Testis (tissue), 3 donors: ENCODE measurements around the gene VWA8. TPM values are rescaled to one million over a fixed set of nuclear protein-coding genes. Genes with fewer than 3 reads are reported as not detected.

Source experiments
- DNase-seq: peaks from one replicate; pipeline ENCODE4 v3.0.0-alpha.2; 2019
- H3K27ac ChIP-seq, 2 donors: fragments of 200-600 bp; sonication (generic); one replicate each; pipeline ENCODE4 v1.5.1; 2019
- H3K27me3 ChIP-seq: fragments of 200-600 bp; sonication (generic); one replicate; pipeline ENCODE4 v1.5.1; 2019
- H3K36me3 ChIP-seq: fragments of 200-600 bp; sonication (generic); one replicate; pipeline ENCODE4 v1.5.1; 2017; ENCODE audit warnings: low read depth; ENCODE audit errors: missing control alignments
- H3K4me1 ChIP-seq: fragments of 200-600 bp; sonication (generic); one replicate; pipeline ENCODE4 v1.5.1; 2019
- H3K4me3 ChIP-seq, 2 donors: fragments of 200-600 bp; sonication (generic); one replicate each; pipeline ENCODE4 v1.5.1; 2017 to 2019
- H3K9me3 ChIP-seq: fragments of 200-600 bp; sonication (generic); one replicate; pipeline ENCODE4 v1.5.1; 2017
- CTCF ChIP-seq, 3 experiments: fragments of 450-650 bp in 2 of 3; fragments of 200-600 bp in 1 of 3; sonication (generic) in 1 of 3; IDR thresholded peaks; one replicate each; pipeline ENCODE4 v1.5.1; 2016 to 2019; ENCODE audit warnings: antibody characterized with exemption in 3 of 3, mild to moderate bottlenecking in 2 of 3, moderate library complexity in 1 of 3
- POLR2A ChIP-seq: fragments of 450-650 bp; IDR thresholded peaks from one replicate; pipeline ENCODE4 v1.6.1; 2017; ENCODE audit warnings: antibody characterized with exemption, mild to moderate bottlenecking, moderate library complexity
- WGBS, 2 donors: methylation state at CpG; one replicate each; pipeline ENCODE4 v1.1.5; 2018; 5-methylcytosine and 5-hydroxymethylcytosine counted together
- intact Hi-C: fragments of 100-400 bp; cut with DNase I; formaldehyde crosslinking; loops from one replicate; pipeline ENCODE4 v1.15.1; 2023; ENCODE audit warnings: low total_unique reads
- polyA plus RNA-seq: library from polyadenylated mRNA; stranded (reverse); fragments of 350-450 nt; fragmentation: Illumina TruSeq; extraction: RNeasy Lipid Tissue Mini Kit (QIAGEN cat#74804); gene quantifications from one replicate; pipeline ENCODE4 v1.2.3, GENCODE V29; 2014; ENCODE audit warnings: low read depth, low replicate concordance; ENCODE audit not compliant: insufficient read depth
- total RNA-seq, 2 donors: library from RNA; depleted of rRNA; stranded (reverse); fragments of >200 nt; gene quantifications; one replicate each; pipeline ENCODE4 v1.2.3, GENCODE V29; 2016

VWA8 gene
- total and polyA plus RNA-seq, 3 donors from 2014 or later, result 6.9 to 27.1 (median 15.2) TPM

GRCh38 chr13:41596190-41596589 is 364.7 kb downstream of the VWA8 start:
- Histone ChIP-seq H3K9me3 (no peaks in the 10 kb centered on the region), H3K4me1 (peaks cover 14% of the 10 kb centered on the region), H3K27me3 (no peaks in the 10 kb centered on the region), H3K4me3 (no peak overlapping the region), H3K27ac (no peak overlapping the region), H3K36me3 (no peaks in the 10 kb centered on the region)
- no peak for DNase-seq
- TF ChIP-seq POLR2A (no peak), CTCF (IDR thresholded peaks at IDR 0.05) (no peak)
- intact Hi-C loops, result no loop called here

DNA sequence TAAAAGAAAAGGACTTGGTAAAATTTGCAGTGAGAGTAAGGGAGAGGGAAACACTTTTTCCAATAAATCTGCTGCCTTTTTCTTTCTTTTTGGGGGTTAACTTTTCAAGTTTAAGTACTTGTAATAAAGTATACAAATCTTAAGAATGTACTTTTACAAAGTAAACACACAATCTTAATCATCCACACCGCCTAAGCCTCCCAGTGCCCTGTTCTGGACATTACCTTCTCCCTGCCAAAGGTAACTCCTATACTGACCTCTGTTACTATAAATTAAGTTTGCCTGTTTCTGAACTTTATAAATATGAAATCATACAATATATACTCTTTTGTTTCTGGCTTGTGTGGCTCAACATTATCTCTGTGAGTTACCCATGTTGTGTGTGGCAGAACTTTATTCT is 365.6 kb downstream of the VWA8 start:
- intact Hi-C loops, result no loop called here
- WGBS, 2 donors, result 52 to 68% methylated on average over 1 of the region's 1 CpG
- Histone ChIP-seq H3K4me3 (no peak overlapping the region), H3K4me1 (peaks cover 14% of the 10 kb centered on the region), H3K27ac (no peak overlapping the region), H3K27me3 (no peaks in the 10 kb centered on the region), H3K9me3 (no peaks in the 10 kb centered on the region), H3K36me3 (no peaks in the 10 kb centered on the region)
- TF ChIP-seq CTCF (IDR thresholded peaks at IDR 0.05) (no peak), POLR2A (no peak)
- no peak for DNase-seq

GRCh38 chr13:41590643-41591042 is 370.3 kb downstream of the VWA8 start:
- intact Hi-C loops, result no loop called here
- no peak for DNase-seq
- Histone ChIP-seq H3K27ac (no peak overlapping the region), H3K4me3 (no peak overlapping the region), H3K27me3 (no peaks in the 10 kb centered on the region), H3K4me1 (peaks cover 14% of the 10 kb centered on the region), H3K36me3 (no peaks in the 10 kb centered on the region), H3K9me3 (no peaks in the 10 kb centered on the region)
- no peak for TF ChIP-seq CTCF (IDR thresholded peaks at IDR 0.05)
- TF ChIP-seq POLR2A, result no peak
- 91 to 93% methylated on average over 3 of the region's 3 CpGs for WGBS, 2 donors

GRCh38 chr13:41590122-41590521 is 370.8 kb downstream of the VWA8 start:
- intact Hi-C loops, result no loop called here
- DNase-seq, result no peak
- H3K4me1 ChIP-seq, result peaks cover 14% of the 10 kb centered on the region
- H3K4me3 ChIP-seq, result no peak overlapping the region
- no peaks in the 10 kb centered on the region for H3K36me3 ChIP-seq
- no peak overlapping the region for H3K27ac ChIP-seq
- H3K27me3 ChIP-seq, result no peaks in the 10 kb centered on the region
- H3K9me3 ChIP-seq, result no peaks in the 10 kb centered on the region
- TF ChIP-seq POLR2A (no peak), CTCF (IDR thresholded peaks at IDR 0.05) (no peak)

GRCh38 chr13:41589434-41589833 is 371.5 kb downstream of the VWA8 start:
- no peak overlapping the region for H3K4me3 ChIP-seq
- intact Hi-C loops, result no loop called here
- no peak for TF ChIP-seq POLR2A
- TF ChIP-seq CTCF (IDR thresholded peaks at IDR 0.05), result no peak
- no peaks in the 10 kb centered on the region for H3K27me3 ChIP-seq
- H3K36me3 ChIP-seq, result no peaks in the 10 kb centered on the region
- 92 to 94% methylated on average over 3 of the region's 3 CpGs for WGBS, 2 donors
- no peaks in the 10 kb centered on the region for H3K9me3 ChIP-seq
- peaks cover 14% of the 10 kb centered on the region for H3K4me1 ChIP-seq
- no peak for DNase-seq
- H3K27ac ChIP-seq, result no peak overlapping the region
